ENCODE data around the gene ARSJ. TPM values are rescaled to one million over a fixed set of nuclear protein-coding genes. Genes with fewer than 3 reads are reported as not detected.

The ARSJ gene
- total RNA-seq, 1 donor from 2014 or later: 11.2 TPM

- H3K4me1 Mint-ChIP-seq (ENCODE audit: unreplicated experiment): no peaks in the 10 kb centered on the region
- TF ChIP-seq CTCF (IDR thresholded peaks at IDR 0.05; ENCODE audit: unreplicated experiment): peak; percentile 76
- H3K4me3 Mint-ChIP-seq (ENCODE audit: unreplicated experiment): no peak overlapping the region
- H3K27ac Mint-ChIP-seq (ENCODE audit: unreplicated experiment): no peak overlapping the region
- H3K9me3 Mint-ChIP-seq (ENCODE audit: unreplicated experiment): no peaks in the 10 kb centered on the region
- no peaks in the 10 kb centered on the region for H3K36me3 Mint-ChIP-seq (ENCODE audit: low read depth, unreplicated experiment)
- DNase-seq (ENCODE audit: low spot score): peak; percentile 65
- no peaks in the 10 kb centered on the region for H3K27me3 Mint-ChIP-seq (ENCODE audit: unreplicated experiment)
Observed at GRCh38 chr4:113952452-113953029, 26.9 kb downstream of the ARSJ start.

GRCh38 chr4:113951263-113951662 lies 28.2 kb downstream of the ARSJ start:
- H3K4me1 Mint-ChIP-seq (ENCODE audit: unreplicated experiment): no peaks in the 10 kb centered on the region
- H3K27ac Mint-ChIP-seq (ENCODE audit: unreplicated experiment): no peak overlapping the region
- no peaks in the 10 kb centered on the region for H3K9me3 Mint-ChIP-seq (ENCODE audit: unreplicated experiment)
- H3K4me3 Mint-ChIP-seq (ENCODE audit: unreplicated experiment): no peak overlapping the region
- DNase-seq (ENCODE audit: low spot score): no peak
- H3K27me3 Mint-ChIP-seq (ENCODE audit: unreplicated experiment): no peaks in the 10 kb centered on the region
- no peaks in the 10 kb centered on the region for H3K36me3 Mint-ChIP-seq (ENCODE audit: low read depth, unreplicated experiment)
- TF ChIP-seq CTCF (IDR thresholded peaks at IDR 0.05; ENCODE audit: unreplicated experiment): no peak

GRCh38 chr4:113950207-113950606 lies 29.2 kb downstream of the ARSJ start:
- H3K4me3 Mint-ChIP-seq (ENCODE audit: unreplicated experiment): no peak overlapping the region
- no peak for TF ChIP-seq CTCF (IDR thresholded peaks at IDR 0.05; ENCODE audit: unreplicated experiment)
- no peaks in the 10 kb centered on the region for H3K36me3 Mint-ChIP-seq (ENCODE audit: low read depth, unreplicated experiment)
- no peaks in the 10 kb centered on the region for H3K4me1 Mint-ChIP-seq (ENCODE audit: unreplicated experiment)
- H3K9me3 Mint-ChIP-seq (ENCODE audit: unreplicated experiment): no peaks in the 10 kb centered on the region
- H3K27ac Mint-ChIP-seq (ENCODE audit: unreplicated experiment): no peak overlapping the region
- no peak for DNase-seq (ENCODE audit: low spot score)
- no peaks in the 10 kb centered on the region for H3K27me3 Mint-ChIP-seq (ENCODE audit: unreplicated experiment)

- H3K4me1 Mint-ChIP-seq (ENCODE audit: unreplicated experiment): peaks cover 4% of the 10 kb centered on the region
Observed at GRCh38 chr4:113947484-113947883, 32.0 kb downstream of the ARSJ start.

More at GRCh38 chr4:113947484-113947883, 32.0 kb downstream of the ARSJ start:
- H3K9me3 Mint-ChIP-seq (ENCODE audit: unreplicated experiment): no peaks in the 10 kb centered on the region
- H3K27ac Mint-ChIP-seq (ENCODE audit: unreplicated experiment): no peak overlapping the region
- no peaks in the 10 kb centered on the region for H3K36me3 Mint-ChIP-seq (ENCODE audit: low read depth, unreplicated experiment)
- no peak for TF ChIP-seq CTCF (IDR thresholded peaks at IDR 0.05; ENCODE audit: unreplicated experiment)
- no peak for DNase-seq (ENCODE audit: low spot score)
- H3K27me3 Mint-ChIP-seq (ENCODE audit: unreplicated experiment): no peaks in the 10 kb centered on the region
- H3K4me3 Mint-ChIP-seq (ENCODE audit: unreplicated experiment): no peak overlapping the region

Data from endothelial cell (in vitro differentiated cells).